ENCODE data around the gene NMRK1.
A peak's percentile ranks its signal among the peaks of the same experiment; 100 is the strongest.

Gene NMRK1

GRCh38 chr9:75054368-75055001 is 33.5 kb downstream of the NMRK1 start:
- DNase-seq = no peak

GRCh38 chr9:75053869-75054268 is 34.1 kb downstream of the NMRK1 start:
- no peak for DNase-seq

- no peak for DNase-seq
Measured at GRCh38 chr9:75051285-75051684, 36.7 kb downstream of the NMRK1 start.

GRCh38 chr9:75047506-75047905 is 40.4 kb downstream of the NMRK1 start:
- no peak for DNase-seq

GRCh38 chr9:75046725-75047345 is 41.1 kb downstream of the NMRK1 start:
- DNase-seq = no peak

GRCh38 chr9:75041041-75041440 is 46.9 kb downstream of the NMRK1 start:
- no peak for DNase-seq

GRCh38 chr9:75039801-75040200 is 48.2 kb downstream of the NMRK1 start:
- DNase-seq = no peak

- no peak for DNase-seq
Measured at GRCh38 chr9:75039009-75039408, 48.9 kb downstream of the NMRK1 start.

GRCh38 chr9:75036793-75037192 is 51.2 kb downstream of the NMRK1 start:
- DNase-seq = no peak

GRCh38 chr9:75033791-75034473 is 54.0 kb downstream of the NMRK1 start:
- peak in 1 of 3 experiments; percentile 9 for DNase-seq

GRCh38 chr9:75027187-75028107 is 60.5 kb downstream of the NMRK1 start:
- peak in 2 of 3 experiments; percentile 5 to 87 for DNase-seq

- DNase-seq = no peak
Measured at GRCh38 chr9:75023846-75024245, 64.1 kb downstream of the NMRK1 start.

GRCh38 chr9:75019654-75020053 is 68.3 kb downstream of the NMRK1 start:
- no peak for DNase-seq

GRCh38 chr9:75019022-75019421 is 68.9 kb downstream of the NMRK1 start:
- DNase-seq = no peak

- no peak for DNase-seq
Measured at GRCh38 chr9:75017378-75017777, 70.6 kb downstream of the NMRK1 start.

GRCh38 chr9:75013735-75014134 is 74.2 kb downstream of the NMRK1 start:
- no peak for DNase-seq
